Gastroesophageal sphincter (tissue), 4 donors: ENCODE results near the gene MSANTD2. TPM values are rescaled to one million over a fixed set of nuclear protein-coding genes. Genes with fewer than 3 reads are reported as not detected.

Source experiments
- ATAC-seq: fragments of 150-250 bp; one replicate; pipeline ENCODE4 v1.9.1; 2016; ENCODE audit warnings: mild to moderate bottlenecking, moderate library complexity
- H3K27ac ChIP-seq, 4 donors: fragments of 200-600 bp; sonication (generic) in 3 of 4; 1 replicate in 3 of 4; 2 replicates in 1 of 4; pipeline ENCODE4 v1.5.1; 2016 to 2019
- H3K27me3 ChIP-seq: fragments of 200-600 bp; sonication (generic); one replicate; pipeline ENCODE4 v1.5.1; 2019
- H3K36me3 ChIP-seq, 2 donors: fragments of 200-600 bp; sonication (generic); one replicate each; pipeline ENCODE4 v1.5.1; 2019; ENCODE audit warnings: control low read depth in 1 of 2
- H3K4me1 ChIP-seq, 3 donors: fragments of 200-600 bp; sonication (generic); 1 replicate in 2 of 3; 2 replicates in 1 of 3; pipeline ENCODE4 v1.5.1; 2016 to 2019; ENCODE audit warnings: control low read depth in 2 of 3
- H3K4me3 ChIP-seq, 2 donors: fragments of 200-600 bp; sonication (generic); one replicate each; pipeline ENCODE4 v1.5.1; 2019; ENCODE audit warnings: mild to moderate bottlenecking in 1 of 2, moderate library complexity in 1 of 2
- H3K9me3 ChIP-seq, 3 donors: fragments of 200-600 bp; sonication (generic); one replicate each; pipeline ENCODE4 v1.5.1; 2017 to 2019; ENCODE audit warnings: control low read depth in 2 of 3
- EP300 ChIP-seq: sonication (generic); formaldehyde crosslinking; IDR thresholded peaks from one replicate; pipeline ENCODE4 v1.6.1; 2017; ENCODE audit warnings: antibody characterized with exemption, mild to moderate bottlenecking
- POLR2A ChIP-seq, 2 donors: fragments of 450-650 bp; IDR thresholded peaks; one replicate each; pipeline ENCODE4 v1.6.1; 2017; ENCODE audit warnings: antibody characterized with exemption in 2 of 2, mild to moderate bottlenecking in 2 of 2, moderate library complexity in 1 of 2
- POLR2AphosphoS5 ChIP-seq: sonication (generic); formaldehyde crosslinking; IDR thresholded peaks from one replicate; pipeline ENCODE4 v1.6.1; 2017; ENCODE audit warnings: antibody characterized with exemption
- WGBS, 2 donors: methylation state at CpG; one replicate each; pipeline ENCODE4 v1.1.5; 2018; ENCODE audit warnings: low coverage in 1 of 2; 5-methylcytosine and 5-hydroxymethylcytosine counted together
- total RNA-seq, 4 donors: library from RNA; depleted of rRNA; stranded (reverse); fragments of >200 nt; gene quantifications; one replicate each; pipeline ENCODE4 v1.1.0, GENCODE V29; 2016
- TF ChIP-seq, protein P1 (sequence below), 4 experiments: fragments of 200-600 bp in 2 of 4; fragments of 450-650 bp in 2 of 4; sonication (generic) in 1 of 4; IDR thresholded peaks; one replicate each; pipeline ENCODE4 v1.5.1; 2017 to 2019; ENCODE audit warnings: antibody characterized with exemption in 4 of 4, mild to moderate bottlenecking in 2 of 4, moderate library complexity in 2 of 4

Gene MSANTD2
- total RNA-seq, 4 donors from 2014 or later = 7.0 to 34.9 (median 13.0) TPM

DNA sequence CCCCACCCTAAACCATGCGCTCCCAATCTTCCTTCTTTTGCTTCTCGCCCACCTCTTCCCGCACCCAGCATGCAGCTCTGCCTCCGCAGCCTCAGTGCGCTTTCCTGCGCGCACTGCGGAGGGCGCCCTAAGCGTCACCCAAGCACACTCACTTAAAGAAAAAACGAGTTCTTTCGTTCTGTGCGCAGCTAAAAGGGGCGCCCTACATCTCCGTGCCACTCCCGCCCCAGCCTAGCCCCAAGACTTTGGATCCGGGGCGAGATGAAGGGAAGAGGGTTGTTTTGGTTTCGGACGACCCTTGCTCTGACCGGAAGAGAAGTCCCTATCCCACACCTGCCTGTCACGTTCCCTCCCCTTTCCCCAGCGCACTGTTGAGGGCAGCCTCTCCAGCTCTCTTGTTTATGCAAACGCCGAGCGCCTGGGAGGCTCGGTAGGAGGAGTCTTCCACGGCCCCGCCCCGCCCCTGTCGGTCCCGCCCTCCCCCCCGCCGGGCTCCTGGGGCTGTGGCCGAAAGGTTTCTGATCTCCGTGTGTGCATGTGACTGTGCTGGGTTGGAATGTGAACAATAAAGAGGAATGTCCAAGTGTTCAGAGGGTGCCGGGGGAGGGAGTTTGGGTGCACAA is 53.5 kb downstream of the MSANTD2 start:
- Histone ChIP-seq H3K4me3 (peak overlapping the region; percentile 18 to 55), H3K36me3 (no peaks in the 10 kb centered on the region), H3K27me3 (peaks cover 100% of the 10 kb centered on the region), H3K27ac (peak overlapping the region in 3 of 4 donors; percentile 39 to 57 (median 45)), H3K4me1 (peaks cover 0 to 30% (median 12%) of the 10 kb centered on the region in 3 donors), H3K9me3 (no peaks in the 10 kb centered on the region)
- TF ChIP-seq, protein P1, sequence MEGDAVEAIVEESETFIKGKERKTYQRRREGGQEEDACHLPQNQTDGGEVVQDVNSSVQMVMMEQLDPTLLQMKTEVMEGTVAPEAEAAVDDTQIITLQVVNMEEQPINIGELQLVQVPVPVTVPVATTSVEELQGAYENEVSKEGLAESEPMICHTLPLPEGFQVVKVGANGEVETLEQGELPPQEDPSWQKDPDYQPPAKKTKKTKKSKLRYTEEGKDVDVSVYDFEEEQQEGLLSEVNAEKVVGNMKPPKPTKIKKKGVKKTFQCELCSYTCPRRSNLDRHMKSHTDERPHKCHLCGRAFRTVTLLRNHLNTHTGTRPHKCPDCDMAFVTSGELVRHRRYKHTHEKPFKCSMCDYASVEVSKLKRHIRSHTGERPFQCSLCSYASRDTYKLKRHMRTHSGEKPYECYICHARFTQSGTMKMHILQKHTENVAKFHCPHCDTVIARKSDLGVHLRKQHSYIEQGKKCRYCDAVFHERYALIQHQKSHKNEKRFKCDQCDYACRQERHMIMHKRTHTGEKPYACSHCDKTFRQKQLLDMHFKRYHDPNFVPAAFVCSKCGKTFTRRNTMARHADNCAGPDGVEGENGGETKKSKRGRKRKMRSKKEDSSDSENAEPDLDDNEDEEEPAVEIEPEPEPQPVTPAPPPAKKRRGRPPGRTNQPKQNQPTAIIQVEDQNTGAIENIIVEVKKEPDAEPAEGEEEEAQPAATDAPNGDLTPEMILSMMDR (IDR thresholded peaks at IDR 0.05) = peak in 1 of 4 experiments; percentile 43
- no peak for TF ChIP-seq POLR2A (IDR thresholded peaks at IDR 0.05)
- 1 to 11% methylated on average over 7 to 18 of the region's 37 CpGs for WGBS, 2 donors
- ATAC-seq = peak; percentile 73

DNA sequence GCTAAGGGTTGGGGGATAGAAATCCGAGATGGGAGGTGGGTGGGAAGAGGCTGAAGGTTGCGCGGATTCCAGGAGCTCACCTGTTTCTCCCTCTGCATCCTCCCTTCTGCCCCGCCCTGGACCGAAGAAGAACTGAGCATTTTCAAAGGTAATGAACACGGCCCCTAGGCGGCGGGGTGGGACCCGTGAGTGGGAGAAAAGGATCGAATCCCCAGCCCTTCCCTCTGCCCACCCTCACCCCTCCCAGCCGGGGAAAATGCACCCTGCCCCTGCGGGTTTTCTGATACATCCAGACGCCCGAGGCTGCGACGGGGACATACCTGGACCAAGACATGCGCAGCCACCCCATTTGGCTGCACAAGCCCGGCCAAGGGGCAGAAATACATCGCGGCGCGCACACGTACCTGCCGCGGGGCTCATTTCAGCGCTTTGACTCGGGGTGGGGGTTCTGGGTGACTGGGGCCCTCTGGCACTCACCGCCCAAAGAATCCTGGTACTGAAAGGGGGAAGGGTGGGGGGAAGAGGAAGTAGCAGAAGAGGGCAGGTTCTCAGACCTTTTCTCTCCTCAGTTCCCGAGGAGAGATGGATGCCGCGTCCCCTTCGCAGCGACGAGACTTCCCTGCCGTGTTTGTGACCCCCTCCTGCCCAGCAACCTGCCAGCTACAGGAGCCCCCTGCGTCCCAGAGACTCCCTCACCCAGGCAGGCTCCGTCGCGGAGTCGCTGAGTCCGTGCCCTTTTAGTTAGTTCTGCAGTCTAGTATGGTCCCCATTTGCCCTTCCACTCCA is 54.2 kb downstream of the MSANTD2 start:
- peaks cover 100% of the 10 kb centered on the region for H3K27me3 ChIP-seq
- peak overlapping the region; percentile 18 to 55 for H3K4me3 ChIP-seq
- no peaks in the 10 kb centered on the region for H3K9me3 ChIP-seq
- WGBS, 2 donors = 14 to 17% methylated on average over 20 to 27 of the region's 41 CpGs
- ATAC-seq = no peak
- H3K4me1 ChIP-seq = peaks cover 0 to 29% (median 12%) of the 10 kb centered on the region in 3 donors
- H3K36me3 ChIP-seq = no peaks in the 10 kb centered on the region
- peak overlapping the region in 3 of 4 donors; percentile 30 to 57 (median 45) for H3K27ac ChIP-seq
- TF ChIP-seq, protein P1 (IDR thresholded peaks at IDR 0.05) = no peak
- no peak for TF ChIP-seq EP300
- no peak for TF ChIP-seq POLR2AphosphoS5
- TF ChIP-seq POLR2A (IDR thresholded peaks at IDR 0.05) = no peak

DNA sequence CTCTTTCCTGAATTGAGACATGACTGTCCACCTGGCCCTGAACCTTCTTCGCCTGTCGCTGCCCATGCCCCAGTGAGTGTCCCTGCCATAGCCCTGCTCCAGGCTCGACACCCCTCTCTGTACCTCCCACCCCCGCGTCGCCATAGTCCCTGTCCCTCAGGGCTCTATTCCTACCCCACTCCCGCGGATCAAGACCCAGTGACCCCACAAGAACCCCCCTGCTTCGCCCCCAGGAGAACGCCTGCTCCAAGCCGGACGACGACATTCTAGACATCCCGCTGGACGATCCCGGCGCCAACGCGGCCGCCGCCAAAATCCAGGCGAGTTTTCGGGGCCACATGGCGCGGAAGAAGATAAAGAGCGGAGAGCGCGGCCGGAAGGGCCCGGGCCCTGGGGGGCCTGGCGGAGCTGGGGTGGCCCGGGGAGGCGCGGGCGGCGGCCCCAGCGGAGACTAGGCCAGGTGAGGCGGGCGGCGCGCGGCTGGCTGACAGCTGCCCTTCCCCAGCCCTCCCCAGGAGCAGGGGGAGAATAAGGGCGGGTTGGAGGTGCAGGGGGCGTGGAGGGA is 54.9 kb downstream of the MSANTD2 start:
- H3K4me1 ChIP-seq = peaks cover 0 to 36% (median 18%) of the 10 kb centered on the region in 3 donors
- TF ChIP-seq POLR2A (IDR thresholded peaks at IDR 0.05) (no peak), EP300 (no peak), POLR2AphosphoS5 (no peak)
- TF ChIP-seq, protein P1 (IDR thresholded peaks at IDR 0.05) = no peak
- 20 to 44% methylated on average over 2 to 6 of the region's 44 CpGs for WGBS, 2 donors
- no peak overlapping the region for H3K27ac ChIP-seq
- ATAC-seq = no peak
- H3K36me3 ChIP-seq = no peaks in the 10 kb centered on the region
- H3K9me3 ChIP-seq = no peaks in the 10 kb centered on the region
- peak overlapping the region in 1 of 2 donors; percentile 55 for H3K4me3 ChIP-seq
- peaks cover 100% of the 10 kb centered on the region for H3K27me3 ChIP-seq

DNA sequence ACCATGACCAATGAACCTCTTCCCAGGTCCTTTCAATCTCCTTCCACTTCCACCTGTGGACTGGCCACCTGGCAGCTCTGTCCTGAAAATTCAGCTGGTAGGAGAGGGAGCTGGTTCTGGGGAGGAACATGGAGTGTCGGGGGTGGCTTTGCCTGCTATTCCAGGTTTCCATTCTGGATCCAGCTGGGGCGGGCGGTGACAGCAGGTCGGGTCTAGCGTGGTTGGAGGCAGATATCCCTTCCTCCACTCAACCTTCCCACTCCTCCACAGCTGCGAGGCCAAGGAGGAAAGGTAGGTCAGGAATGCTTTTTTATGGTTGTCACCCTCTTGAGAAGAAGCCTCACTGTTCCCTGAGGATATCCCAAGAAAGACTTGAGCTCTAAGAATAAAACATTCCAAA is 57.2 kb downstream of the MSANTD2 start:
- TF ChIP-seq POLR2A (IDR thresholded peaks at IDR 0.05) (no peak), POLR2AphosphoS5 (no peak), EP300 (no peak)
- TF ChIP-seq, protein P1 (IDR thresholded peaks at IDR 0.05) = no peak
- Histone ChIP-seq H3K9me3 (no peaks in the 10 kb centered on the region), H3K27ac (no peak overlapping the region), H3K4me1 (peaks cover 0 to 50% (median 25%) of the 10 kb centered on the region in 3 donors), H3K27me3 (peaks cover 99% of the 10 kb centered on the region), H3K4me3 (no peak overlapping the region), H3K36me3 (no peaks in the 10 kb centered on the region)
- WGBS, 2 donors = 38 to 77% methylated on average over 1 to 3 of the region's 6 CpGs
- ATAC-seq = no peak
